GM12891 (cell line): Measurements from ENCODE around the gene ARFRP1.

Source experiments
- DNase-seq: peaks from one replicate; pipeline ENCODE4 v3.0.0; 2011; ENCODE audit warnings: low spot score; ENCODE audit not compliant: insufficient read length
- FAIRE-seq: peaks from 2 replicates; lab custom pipeline; 2011; peaks lifted over from hg19 to GRCh38; lab: Jason Lieb, UNC
- PAX5 ChIP-seq: IDR thresholded peaks from 2 replicates; pipeline ENCODE4 v1.6.1; 2011; ENCODE audit warnings: low read length, moderate library complexity, mild to moderate bottlenecking; ENCODE audit not compliant: insufficient read depth, severe bottlenecking
- POLR2A ChIP-seq: IDR thresholded peaks from 2 replicates; pipeline ENCODE4 v1.6.1; 2011; ENCODE audit warnings: low read depth, low read length, control low read depth
- POLR2AphosphoS5 ChIP-seq: IDR thresholded peaks from 2 replicates; pipeline ENCODE4 v1.6.1; 2011; ENCODE audit warnings: low read depth, low read length, control low read depth
- POU2F2 ChIP-seq: IDR thresholded peaks from 2 replicates; pipeline ENCODE4 v1.6.1; 2011; ENCODE audit warnings: low read depth, mild to moderate bottlenecking, control low read depth, low read length, moderate library complexity
- SPI1 ChIP-seq: IDR thresholded peaks from 2 replicates; pipeline ENCODE4 v1.6.1; 2011; ENCODE audit warnings: low read depth, low read length, control low read depth
- TAF1 ChIP-seq: IDR thresholded peaks from 2 replicates; pipeline ENCODE4 v1.6.1; 2011; ENCODE audit warnings: low read depth, low read length, control low read depth

Gene ARFRP1

GRCh38 chr20:63702036-63702665 lies 5.6 kb downstream of the ARFRP1 start:
- FAIRE-seq (no peak), DNase-seq (peak; percentile 4)
- TF ChIP-seq POLR2A (no peak), SPI1 (no peak), POU2F2 (no peak), PAX5 (no peak), POLR2AphosphoS5 (no peak), TAF1 (no peak)

- peak; percentile 17 for DNase-seq
- no peak for FAIRE-seq
- no peak for TF ChIP-seq POLR2A
- TF ChIP-seq SPI1 = no peak
- TF ChIP-seq POU2F2 = no peak
- TF ChIP-seq PAX5 = no peak
- no peak for TF ChIP-seq TAF1
- TF ChIP-seq POLR2AphosphoS5 = no peak
These were observed 6.3 kb downstream of the ARFRP1 start for GRCh38 chr20:63701329-63702035.

DNA sequence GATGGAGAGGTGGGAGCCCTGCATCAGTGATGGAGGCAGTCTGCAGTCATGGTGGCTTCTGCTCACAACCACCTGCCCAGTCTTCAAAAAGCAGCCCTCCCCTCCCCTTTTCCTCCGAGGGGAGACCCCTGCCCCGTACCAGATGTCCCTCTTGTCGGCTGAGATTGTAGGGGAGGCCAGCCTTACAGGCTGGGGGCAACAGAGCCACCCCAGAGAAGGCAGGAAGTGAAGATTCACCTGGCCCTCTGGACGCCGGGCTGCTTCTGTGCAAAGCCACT lies 6.8 kb downstream of the ARFRP1 start:
- DNase-seq (no peak), FAIRE-seq (no peak)
- no peak for TF ChIP-seq POU2F2
- TF ChIP-seq TAF1 = no peak
- no peak for TF ChIP-seq PAX5
- TF ChIP-seq POLR2AphosphoS5 = no peak
- TF ChIP-seq SPI1 = no peak
- no peak for TF ChIP-seq POLR2A

DNA sequence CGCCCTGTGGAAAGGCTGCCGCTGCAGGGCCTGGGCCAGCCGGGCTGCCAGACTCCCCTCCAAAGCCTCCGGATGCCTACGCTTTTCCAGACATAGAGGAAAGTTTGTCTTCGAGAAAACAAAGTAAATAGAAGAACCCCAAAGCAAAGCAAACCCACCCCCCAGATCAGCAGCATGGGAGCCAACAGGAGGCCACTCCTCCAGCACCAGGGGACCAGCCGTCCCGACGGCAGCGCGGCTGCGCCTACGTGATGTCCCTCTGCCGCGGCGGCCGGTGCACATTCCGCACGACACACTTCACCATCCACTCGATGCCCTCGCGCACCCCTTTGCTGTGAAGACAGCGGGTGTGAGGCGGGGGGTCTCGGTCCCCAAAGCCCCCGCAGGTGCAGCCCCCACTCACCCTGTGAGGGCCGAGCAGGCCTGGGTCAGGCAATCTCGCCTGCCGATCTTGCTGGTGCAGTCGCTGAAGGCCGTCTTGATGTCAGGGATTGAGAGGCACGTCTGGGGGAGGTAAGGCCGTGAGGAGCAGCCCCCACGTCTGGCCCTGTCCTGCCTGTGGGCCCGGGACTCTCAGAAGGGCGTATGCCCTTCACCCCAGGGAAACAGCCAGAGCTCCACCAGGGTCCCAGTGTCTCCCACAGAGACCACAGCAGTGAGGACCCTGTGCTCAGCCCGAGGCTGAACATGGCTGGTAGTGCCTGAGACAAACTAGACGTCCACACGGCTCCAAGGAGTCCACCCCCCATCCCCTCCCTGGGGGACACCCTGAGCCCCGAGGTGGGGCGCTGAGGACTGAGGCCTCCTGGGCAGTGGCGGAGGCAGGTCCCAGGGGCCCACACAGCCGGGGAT lies 7.4 kb downstream of the ARFRP1 start:
- TF ChIP-seq POU2F2 (no peak), POLR2AphosphoS5 (no peak), SPI1 (no peak), POLR2A (no peak), TAF1 (no peak), PAX5 (no peak)
- peak; percentile 22 for DNase-seq
- no peak for FAIRE-seq

GRCh38 chr20:63699466-63700198 lies 8.1 kb downstream of the ARFRP1 start:
- FAIRE-seq (no peak), DNase-seq (peak; percentile 19)
- no peak for TF ChIP-seq POLR2A

DNA sequence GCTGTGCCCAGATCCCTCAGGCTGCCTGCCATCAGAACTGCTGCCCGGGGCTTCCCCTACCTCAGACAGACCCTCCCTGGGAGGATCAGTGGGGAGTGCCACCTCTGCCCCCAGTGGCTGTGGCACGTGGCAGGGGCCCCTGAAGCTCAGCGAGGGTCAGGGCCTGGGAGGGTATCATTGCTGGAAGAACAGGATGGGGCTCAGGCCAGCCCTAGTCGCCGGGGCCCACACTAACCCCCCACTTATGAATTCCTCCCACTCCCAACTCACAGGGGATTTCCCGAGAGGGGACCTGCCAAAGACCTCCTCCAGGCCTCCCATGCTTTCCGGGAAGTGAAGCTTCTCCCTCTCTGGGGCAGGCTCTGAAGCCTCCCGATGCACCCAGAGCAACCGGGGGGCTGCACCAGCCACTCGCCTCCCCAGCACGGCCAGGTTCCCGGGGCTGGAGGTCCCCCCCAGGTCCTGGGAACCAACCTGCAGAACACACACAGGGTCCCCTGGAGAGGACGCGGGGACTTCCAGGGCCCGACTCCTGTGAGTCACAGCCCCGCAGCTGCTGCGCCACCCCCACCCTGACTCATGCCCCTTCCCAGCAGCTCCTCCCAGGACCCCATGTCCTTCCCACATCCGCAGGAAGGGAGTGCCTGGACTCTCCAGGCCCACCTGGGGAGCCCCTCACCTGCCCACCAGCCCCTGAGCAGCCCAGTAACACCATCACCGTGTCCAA lies 8.9 kb downstream of the ARFRP1 start:
- DNase-seq (peak; percentile 46), FAIRE-seq (no peak)
- no peak for TF ChIP-seq TAF1

GRCh38 chr20:63697868-63698545 lies 9.8 kb downstream of the ARFRP1 start:
- TF ChIP-seq POU2F2 (no peak), POLR2A (no peak), PAX5 (no peak), SPI1 (no peak), TAF1 (no peak), POLR2AphosphoS5 (no peak)
- no peak for FAIRE-seq
- peak; percentile 22 for DNase-seq

DNA sequence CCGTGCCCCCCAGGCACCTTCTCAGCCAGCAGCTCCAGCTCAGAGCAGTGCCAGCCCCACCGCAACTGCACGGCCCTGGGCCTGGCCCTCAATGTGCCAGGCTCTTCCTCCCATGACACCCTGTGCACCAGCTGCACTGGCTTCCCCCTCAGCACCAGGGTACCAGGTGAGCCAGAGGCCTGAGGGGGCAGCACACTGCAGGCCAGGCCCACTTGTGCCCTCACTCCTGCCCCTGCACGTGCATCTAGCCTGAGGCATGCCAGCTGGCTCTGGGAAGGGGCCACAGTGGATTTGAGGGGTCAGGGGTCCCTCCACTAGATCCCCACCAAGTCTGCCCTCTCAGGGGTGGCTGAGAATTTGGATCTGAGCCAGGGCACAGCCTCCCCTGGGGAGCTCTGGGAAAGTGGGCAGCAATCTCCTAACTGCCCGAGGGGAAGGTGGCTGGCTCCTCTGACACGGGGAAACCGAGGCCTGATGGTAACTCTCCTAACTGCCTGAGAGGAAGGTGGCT lies 10.4 kb downstream of the ARFRP1 start:
- DNase-seq (peak; percentile 39), FAIRE-seq (no peak)
- no peak for TF ChIP-seq TAF1
- no peak for TF ChIP-seq SPI1
- TF ChIP-seq POU2F2 = no peak
- no peak for TF ChIP-seq POLR2A
- no peak; the same call in 1 of the 2 replicates for TF ChIP-seq POLR2AphosphoS5
- no peak for TF ChIP-seq PAX5
